SU-DHL-6 (cell line): ENCODE results near the gene MAP3K4.

ENCODE experiments used
- H2AFZ ChIP-seq: fragments of 200-600 bp; sonication (generic); 2 replicates; pipeline ENCODE4 v1.6.1; 2014; ENCODE audit warnings: low read depth, mild to moderate bottlenecking, moderate library complexity, mixed read lengths, antibody characterized with exemption, low read length; ENCODE audit not compliant: severe bottlenecking
- H3F3A ChIP-seq: fragments of 200-600 bp; shearing (Covaris generic); 2 replicates; pipeline ENCODE4 v1.6.0; 2016; ENCODE audit warnings: antibody characterized with exemption, mild to moderate bottlenecking; ENCODE audit not compliant: insufficient read depth
- H3K27ac ChIP-seq: fragments of 200-600 bp; sonication (generic); 2 replicates; pipeline ENCODE4 v1.5.1; 2016; ENCODE audit warnings: low read depth, mild to moderate bottlenecking, low read length, moderate library complexity, mixed read lengths
- H3K27me3 ChIP-seq: fragments of 200-600 bp; sonication (generic), shearing (Covaris generic); 2 replicates; pipeline ENCODE4 v1.6.0; 2014; ENCODE audit warnings: mild to moderate bottlenecking, low read length
- H3K36me3 ChIP-seq: fragments of 200-600 bp; sonication (generic); 2 replicates; pipeline ENCODE4 v1.6.1; 2014; ENCODE audit warnings: mild to moderate bottlenecking, low read length, mixed read lengths
- H3K4me2 ChIP-seq: fragments of 300-600, 200-600 bp; shearing (Covaris generic), sonication (generic); 2 replicates; pipeline ENCODE4 v1.6.0; 2014; ENCODE audit warnings: low read length, low read depth, mild to moderate bottlenecking; ENCODE audit not compliant: poor library complexity, severe bottlenecking
- H3K4me3 ChIP-seq: fragments of 200-600 bp; sonication (generic); 2 replicates; pipeline ENCODE4 v1.5.1; 2014; ENCODE audit warnings: antibody characterized with exemption, low read length, mild to moderate bottlenecking, mixed read lengths; ENCODE audit not compliant: insufficient read depth, poor library complexity, severe bottlenecking
- H3K79me2 ChIP-seq: fragments of 200-600 bp; sonication (generic); 2 replicates; pipeline ENCODE4 v1.6.1; 2014; ENCODE audit warnings: mild to moderate bottlenecking, low read length, moderate library complexity; ENCODE audit not compliant: insufficient read depth
- H3K9ac ChIP-seq: fragments of 200-600 bp; sonication (generic); 2 replicates; pipeline ENCODE4 v1.7.0; 2014; ENCODE audit warnings: mild to moderate bottlenecking, low read length
- H3K9me2 ChIP-seq: fragments of 200-600 bp; sonication (generic); replicated peaks from 2 replicates; pipeline ENCODE4 v1.6.1; 2014; ENCODE audit warnings: low read length; ENCODE audit not compliant: insufficient read depth
- H3K9me3 ChIP-seq: fragments of 200-600 bp; sonication (generic); 2 replicates; pipeline ENCODE4 v1.6.1; 2014; ENCODE audit warnings: low read length, mixed read lengths; ENCODE audit not compliant: insufficient read depth
- H4K20me1 ChIP-seq: fragments of 200-600 bp; sonication (generic); 2 replicates; pipeline ENCODE4 v1.6.1; 2014; ENCODE audit warnings: low read depth, mild to moderate bottlenecking, antibody characterized with exemption, low read length, moderate library complexity, mixed read lengths
- CTCF ChIP-seq: fragments of 200-600 bp; sonication (generic); IDR thresholded peaks from one replicate; pipeline ENCODE4 v1.5.1; 2017; ENCODE audit warnings: antibody characterized with exemption, mild to moderate bottlenecking, low read length, moderate library complexity; ENCODE audit not compliant: insufficient read depth, poor library complexity, severe bottlenecking
- EZH2phosphoT487 ChIP-seq: fragments of 200-600 bp; sonication (generic), shearing (Covaris generic); conservative IDR thresholded peaks from 2 replicates; pipeline ENCODE4 v1.6.1; 2018; ENCODE audit warnings: mild to moderate bottlenecking, antibody characterized with exemption, low read length, moderate library complexity, mixed read lengths

Gene MAP3K4

GRCh38 chr6:161154796-161155335, 163.3 kb downstream of the MAP3K4 start:
- Histone ChIP-seq H3K9me3 (no peaks in the 10 kb centered on the region), H3K27ac (no peak overlapping the region), H3K79me2 (no peaks in the 10 kb centered on the region), H3K36me3 (no peaks in the 10 kb centered on the region), H3K27me3 (no peaks in the 10 kb centered on the region), H3K4me3 (no peak overlapping the region), H3K4me2 (no peak overlapping the region), H3K9ac (no peak overlapping the region), H2AFZ (no peak overlapping the region), H4K20me1 (no peaks in the 10 kb centered on the region), H3F3A (no peaks in the 10 kb centered on the region), H3K9me2 (no peaks in the 10 kb centered on the region)
- TF ChIP-seq EZH2phosphoT487, result no peak
- no peak for TF ChIP-seq CTCF

GRCh38 chr6:161161121-161161520, 169.6 kb downstream of the MAP3K4 start:
- Histone ChIP-seq H3K4me2 (no peak overlapping the region), H3K4me3 (no peak overlapping the region), H2AFZ (no peak overlapping the region), H3K36me3 (no peaks in the 10 kb centered on the region), H3K9me3 (no peaks in the 10 kb centered on the region), H3K79me2 (no peaks in the 10 kb centered on the region), H3K9ac (no peak overlapping the region), H4K20me1 (no peaks in the 10 kb centered on the region), H3K27me3 (no peaks in the 10 kb centered on the region), H3K9me2 (no peaks in the 10 kb centered on the region), H3F3A (no peaks in the 10 kb centered on the region), H3K27ac (no peak overlapping the region)
- TF ChIP-seq CTCF (no peak), EZH2phosphoT487 (no peak)

- no peak for TF ChIP-seq CTCF
- TF ChIP-seq EZH2phosphoT487, result no peak
- H3K4me2 ChIP-seq, result no peak overlapping the region
- no peaks in the 10 kb centered on the region for H3K9me3 ChIP-seq
- H3K36me3 ChIP-seq, result no peaks in the 10 kb centered on the region
- H3K4me3 ChIP-seq, result no peak overlapping the region
- no peak overlapping the region for H3K27ac ChIP-seq
- no peaks in the 10 kb centered on the region for H3F3A ChIP-seq
- H3K27me3 ChIP-seq, result no peaks in the 10 kb centered on the region
- H3K79me2 ChIP-seq, result no peaks in the 10 kb centered on the region
- H3K9me2 ChIP-seq, result no peaks in the 10 kb centered on the region
- H3K9ac ChIP-seq, result no peak overlapping the region
- no peak overlapping the region for H2AFZ ChIP-seq
- no peaks in the 10 kb centered on the region for H4K20me1 ChIP-seq
These were observed 170.5 kb downstream of the MAP3K4 start for GRCh38 chr6:161161889-161162624.
